Tibial nerve (tissue), 4 donors: Measurements from ENCODE around the gene CCL13.

ENCODE experiments used
- EP300 ChIP-seq, 2 donors: sonication (generic); formaldehyde crosslinking; IDR thresholded peaks; one replicate each; pipeline ENCODE4 v1.6.1; 2017; ENCODE audit warnings: antibody characterized with exemption in 2 of 2, mild to moderate bottlenecking in 1 of 2
- POLR2A ChIP-seq, 2 donors: fragments of 450-650 bp; IDR thresholded peaks; one replicate each; pipeline ENCODE4 v1.6.1; 2017; ENCODE audit warnings: antibody characterized with exemption in 2 of 2, mild to moderate bottlenecking in 2 of 2, moderate library complexity in 2 of 2
- TF ChIP-seq, protein P1 (sequence below), 5 experiments: fragments of 200-600 bp in 3 of 5; fragments of 450-650 bp in 2 of 5; sonication (generic) in 3 of 5; IDR thresholded peaks; one replicate each; pipeline ENCODE4 v1.5.1; 2016 to 2019; ENCODE audit warnings: antibody characterized with exemption in 5 of 5, mild to moderate bottlenecking in 3 of 5, moderate library complexity in 2 of 5

DNA sequence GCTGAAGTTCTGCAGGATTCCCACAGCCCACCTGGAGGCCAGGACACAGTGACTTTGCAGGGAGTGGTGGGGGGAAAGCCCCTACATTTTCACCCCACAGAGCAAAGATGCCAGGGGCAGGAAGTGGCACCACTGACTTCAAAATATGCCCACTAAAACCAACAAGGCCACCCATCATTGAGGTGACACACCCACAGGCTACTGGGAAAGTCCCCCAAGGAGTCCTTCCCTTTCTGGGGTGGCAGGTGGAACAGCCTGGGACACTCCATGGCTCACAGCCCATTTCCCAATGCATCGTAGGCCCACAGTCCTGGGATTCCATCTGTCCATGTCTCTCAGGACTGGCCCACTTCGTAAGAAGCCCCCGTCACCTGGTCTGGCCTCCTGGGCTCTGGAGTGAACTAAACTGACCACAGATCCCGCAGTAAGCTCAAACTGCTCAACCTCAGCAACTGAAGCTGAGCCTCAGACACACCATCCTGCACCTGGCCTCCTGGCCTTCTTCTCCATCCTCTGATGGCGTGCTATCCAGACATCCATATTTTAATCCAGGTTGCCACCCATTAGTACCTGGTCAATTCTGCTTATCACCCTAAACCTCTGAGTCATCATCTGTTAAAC lies 14.2 kb downstream of the CCL13 start:
- TF ChIP-seq, protein P1, sequence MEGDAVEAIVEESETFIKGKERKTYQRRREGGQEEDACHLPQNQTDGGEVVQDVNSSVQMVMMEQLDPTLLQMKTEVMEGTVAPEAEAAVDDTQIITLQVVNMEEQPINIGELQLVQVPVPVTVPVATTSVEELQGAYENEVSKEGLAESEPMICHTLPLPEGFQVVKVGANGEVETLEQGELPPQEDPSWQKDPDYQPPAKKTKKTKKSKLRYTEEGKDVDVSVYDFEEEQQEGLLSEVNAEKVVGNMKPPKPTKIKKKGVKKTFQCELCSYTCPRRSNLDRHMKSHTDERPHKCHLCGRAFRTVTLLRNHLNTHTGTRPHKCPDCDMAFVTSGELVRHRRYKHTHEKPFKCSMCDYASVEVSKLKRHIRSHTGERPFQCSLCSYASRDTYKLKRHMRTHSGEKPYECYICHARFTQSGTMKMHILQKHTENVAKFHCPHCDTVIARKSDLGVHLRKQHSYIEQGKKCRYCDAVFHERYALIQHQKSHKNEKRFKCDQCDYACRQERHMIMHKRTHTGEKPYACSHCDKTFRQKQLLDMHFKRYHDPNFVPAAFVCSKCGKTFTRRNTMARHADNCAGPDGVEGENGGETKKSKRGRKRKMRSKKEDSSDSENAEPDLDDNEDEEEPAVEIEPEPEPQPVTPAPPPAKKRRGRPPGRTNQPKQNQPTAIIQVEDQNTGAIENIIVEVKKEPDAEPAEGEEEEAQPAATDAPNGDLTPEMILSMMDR (IDR thresholded peaks at IDR 0.05): no peak
- no peak for TF ChIP-seq POLR2A (IDR thresholded peaks at IDR 0.05)
- TF ChIP-seq EP300 (IDR thresholded peaks at IDR 0.05): no peak
